NOMO-1 treated with DMSO at 0.1 percent for 48 hours (cell line): ENCODE results near the gene FAM89B.

Source experiments
- DNase-seq: peaks from one replicate; lab custom pipeline; 2025; ENCODE audit not compliant: unreplicated experiment; lab: John Stamatoyannopoulos, UW

The FAM89B gene

GRCh38 chr11:65588199-65589054 lies 16.1 kb downstream of the FAM89B start:
- peak; percentile 66 for DNase-seq

GRCh38 chr11:65589444-65590239 lies 17.3 kb downstream of the FAM89B start:
- DNase-seq, result no peak

- no peak for DNase-seq
Observed at GRCh38 chr11:65590240-65590738, 18.0 kb downstream of the FAM89B start.

- DNase-seq, result no peak
Observed at GRCh38 chr11:65591939-65592857, 19.9 kb downstream of the FAM89B start.

GRCh38 chr11:65592858-65593517 lies 20.6 kb downstream of the FAM89B start:
- no peak for DNase-seq

GRCh38 chr11:65593518-65594414 lies 21.4 kb downstream of the FAM89B start:
- peak; percentile 9 for DNase-seq

GRCh38 chr11:65595131-65595530 lies 22.8 kb downstream of the FAM89B start:
- no peak for DNase-seq

GRCh38 chr11:65595543-65596281 lies 23.4 kb downstream of the FAM89B start, which contains the start of gene KCNK7:
KCNK7 (minus strand) TSS chr11:65595800; CDS start chr11:65595772, 28 bp downstream.
- DNase-seq, result no peak

- no peak for DNase-seq
Observed at GRCh38 chr11:65596520-65596919, 24.2 kb downstream of the FAM89B start.

- no peak for DNase-seq
Observed at GRCh38 chr11:65598258-65598699, 25.9 kb downstream of the FAM89B start.

GRCh38 chr11:65599216-65599954 lies 27.0 kb downstream of the FAM89B start:
- DNase-seq, result no peak

GRCh38 chr11:65599955-65600246 lies 27.6 kb downstream of the FAM89B start:
- no peak for DNase-seq

- DNase-seq, result no peak
Observed at GRCh38 chr11:65604258-65604657, 31.9 kb downstream of the FAM89B start.

- no peak for DNase-seq
Observed at GRCh38 chr11:65606876-65607613, 34.7 kb downstream of the FAM89B start.

GRCh38 chr11:65607614-65608426 lies 35.5 kb downstream of the FAM89B start:
- DNase-seq, result no peak

- DNase-seq, result no peak
Observed at GRCh38 chr11:65609229-65609628, 36.9 kb downstream of the FAM89B start.
